ENCODE results near the gene POU6F2. TPM values are rescaled to one million over a fixed set of nuclear protein-coding genes. Genes with fewer than 3 reads are reported as not detected.

POU6F2 gene
- total RNA-seq, 1 experiment from 2014 or later, result 0.19 TPM

DNA sequence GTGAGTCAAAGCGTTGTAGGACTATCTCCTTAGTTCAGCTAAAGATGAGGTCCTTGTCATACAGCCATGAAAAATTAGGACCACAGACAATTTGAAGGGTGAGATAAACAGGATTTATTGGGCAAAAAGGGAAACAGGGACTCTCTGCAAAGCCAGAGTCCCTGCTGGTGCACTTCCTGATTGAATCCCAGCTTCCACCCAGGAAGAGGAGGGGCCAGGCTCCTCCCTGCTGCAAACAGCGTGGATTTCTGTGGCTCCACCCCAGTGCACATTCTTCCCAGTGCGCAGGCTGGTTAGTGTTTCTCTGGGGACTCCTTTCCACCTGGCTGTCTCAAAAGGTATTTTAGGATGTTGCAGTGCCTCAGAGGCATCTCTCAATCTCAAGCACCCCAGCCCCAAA, 423.1 kb downstream of the POU6F2 start:
- Mint-ChIP-seq H3K27me3 (ENCODE audit: insufficient read depth, unreplicated experiment) (peaks cover 53% of the 10 kb centered on the region), H3K27ac (ENCODE audit: low read depth, unreplicated experiment) (no peak overlapping the region), H3K4me3 (ENCODE audit: unreplicated experiment) (no peak overlapping the region), H3K9me3 (ENCODE audit: unreplicated experiment) (no peaks in the 10 kb centered on the region), H3K4me1 (ENCODE audit: insufficient read depth, unreplicated experiment) (no peaks in the 10 kb centered on the region), H3K36me3 (ENCODE audit: insufficient read depth, unreplicated experiment) (no peaks in the 10 kb centered on the region)
- TF ChIP-seq, protein P1, sequence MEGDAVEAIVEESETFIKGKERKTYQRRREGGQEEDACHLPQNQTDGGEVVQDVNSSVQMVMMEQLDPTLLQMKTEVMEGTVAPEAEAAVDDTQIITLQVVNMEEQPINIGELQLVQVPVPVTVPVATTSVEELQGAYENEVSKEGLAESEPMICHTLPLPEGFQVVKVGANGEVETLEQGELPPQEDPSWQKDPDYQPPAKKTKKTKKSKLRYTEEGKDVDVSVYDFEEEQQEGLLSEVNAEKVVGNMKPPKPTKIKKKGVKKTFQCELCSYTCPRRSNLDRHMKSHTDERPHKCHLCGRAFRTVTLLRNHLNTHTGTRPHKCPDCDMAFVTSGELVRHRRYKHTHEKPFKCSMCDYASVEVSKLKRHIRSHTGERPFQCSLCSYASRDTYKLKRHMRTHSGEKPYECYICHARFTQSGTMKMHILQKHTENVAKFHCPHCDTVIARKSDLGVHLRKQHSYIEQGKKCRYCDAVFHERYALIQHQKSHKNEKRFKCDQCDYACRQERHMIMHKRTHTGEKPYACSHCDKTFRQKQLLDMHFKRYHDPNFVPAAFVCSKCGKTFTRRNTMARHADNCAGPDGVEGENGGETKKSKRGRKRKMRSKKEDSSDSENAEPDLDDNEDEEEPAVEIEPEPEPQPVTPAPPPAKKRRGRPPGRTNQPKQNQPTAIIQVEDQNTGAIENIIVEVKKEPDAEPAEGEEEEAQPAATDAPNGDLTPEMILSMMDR (IDR thresholded peaks at IDR 0.05; ENCODE audit: unreplicated experiment), result no peak
- ChIA-PET POLR2A (no interaction called here), CTCF (interaction anchor here (0.5 kb wide), 1 partner anchor 221 kb away, joined by 3 read pairs; no protein-coding TSS in a partner anchor)
- BruUV-seq (replicated peaks), result no TSS peak
- no peak for DNase-seq (ENCODE audit: unreplicated experiment)
- intact Hi-C loops (cut with micrococcal nuclease), result no loop called here

- H3K4me1 Mint-ChIP-seq (ENCODE audit: insufficient read depth, unreplicated experiment), result no peaks in the 10 kb centered on the region
- no peak overlapping the region for H3K27ac Mint-ChIP-seq (ENCODE audit: low read depth, unreplicated experiment)
- no TSS peak for BruUV-seq (replicated peaks)
- POLR2A ChIA-PET, result no interaction called here
- DNase-seq (ENCODE audit: unreplicated experiment), result no peak
- no peaks in the 10 kb centered on the region for H3K36me3 Mint-ChIP-seq (ENCODE audit: insufficient read depth, unreplicated experiment)
- intact Hi-C loops (cut with micrococcal nuclease), result no loop called here
- peaks cover 53% of the 10 kb centered on the region for H3K27me3 Mint-ChIP-seq (ENCODE audit: insufficient read depth, unreplicated experiment)
- no peaks in the 10 kb centered on the region for H3K9me3 Mint-ChIP-seq (ENCODE audit: unreplicated experiment)
- TF ChIP-seq, protein P1 (IDR thresholded peaks at IDR 0.05; ENCODE audit: unreplicated experiment), result no peak
- CTCF ChIA-PET, result no interaction called here
- H3K4me3 Mint-ChIP-seq (ENCODE audit: unreplicated experiment), result no peak overlapping the region
These were observed 424.3 kb downstream of the POU6F2 start for GRCh38 chr7:39402034-39402433.

- BruUV-seq (replicated peaks), result no TSS peak
- no peak for DNase-seq (ENCODE audit: unreplicated experiment)
- CTCF ChIA-PET, result no interaction called here
- no peak overlapping the region for H3K4me3 Mint-ChIP-seq (ENCODE audit: unreplicated experiment)
- no peaks in the 10 kb centered on the region for H3K36me3 Mint-ChIP-seq (ENCODE audit: insufficient read depth, unreplicated experiment)
- no peak overlapping the region for H3K27ac Mint-ChIP-seq (ENCODE audit: low read depth, unreplicated experiment)
- TF ChIP-seq, protein P1 (IDR thresholded peaks at IDR 0.05; ENCODE audit: unreplicated experiment), result no peak
- H3K27me3 Mint-ChIP-seq (ENCODE audit: insufficient read depth, unreplicated experiment), result peaks cover 53% of the 10 kb centered on the region
- POLR2A ChIA-PET, result no interaction called here
- no peaks in the 10 kb centered on the region for H3K4me1 Mint-ChIP-seq (ENCODE audit: insufficient read depth, unreplicated experiment)
- intact Hi-C loops (cut with micrococcal nuclease), result no loop called here
- no peaks in the 10 kb centered on the region for H3K9me3 Mint-ChIP-seq (ENCODE audit: unreplicated experiment)
These were observed 427.2 kb downstream of the POU6F2 start for GRCh38 chr7:39404907-39405306.

GRCh38 chr7:39405581-39405980, 427.9 kb downstream of the POU6F2 start:
- CTCF ChIA-PET, result interaction anchor here (0.7 kb wide), 1 partner anchor 85 kb away, joined by 4 read pairs; no protein-coding TSS in a partner anchor
- POLR2A ChIA-PET, result no interaction called here
- BruUV-seq (replicated peaks), result no TSS peak
- intact Hi-C loops (cut with micrococcal nuclease), result no loop called here
- no peaks in the 10 kb centered on the region for H3K36me3 Mint-ChIP-seq (ENCODE audit: insufficient read depth, unreplicated experiment)
- H3K9me3 Mint-ChIP-seq (ENCODE audit: unreplicated experiment), result no peaks in the 10 kb centered on the region
- H3K4me3 Mint-ChIP-seq (ENCODE audit: unreplicated experiment), result no peak overlapping the region
- no peaks in the 10 kb centered on the region for H3K4me1 Mint-ChIP-seq (ENCODE audit: insufficient read depth, unreplicated experiment)
- peaks cover 60% of the 10 kb centered on the region for H3K27me3 Mint-ChIP-seq (ENCODE audit: insufficient read depth, unreplicated experiment)
- no peak for DNase-seq (ENCODE audit: unreplicated experiment)
- H3K27ac Mint-ChIP-seq (ENCODE audit: low read depth, unreplicated experiment), result no peak overlapping the region
- TF ChIP-seq, protein P1 (IDR thresholded peaks at IDR 0.05; ENCODE audit: unreplicated experiment), result no peak

Measured in MCF 10A (cell line).